Stimulated activated CD4-positive, alpha-beta T cell treated with anti-CD3 and anti-CD28 coated beads, TNF-alpha, amount 100 ng/mL, for 24 hours (primary cell): Measurements from ENCODE around the gene TMEM54.

ENCODE experiments used
- DNase-seq, 3 experiments: peaks; one replicate each; pipeline ENCODE4 v3.0.0-alpha.2; 2020; ENCODE audit warnings: low read depth in 3 of 3

TMEM54 gene

GRCh38 chr1:32864375-32865019, 36.7 kb downstream of the TMEM54 start:
- DNase-seq: no peak

GRCh38 chr1:32863881-32864245, 37.3 kb downstream of the TMEM54 start:
- no peak for DNase-seq

- DNase-seq: no peak
Observed at GRCh38 chr1:32863218-32863880, 37.8 kb downstream of the TMEM54 start.

GRCh38 chr1:32861904-32862695, 39.1 kb downstream of the TMEM54 start:
- no peak for DNase-seq

GRCh38 chr1:32860566-32860965, 40.6 kb downstream of the TMEM54 start:
- DNase-seq: no peak

- DNase-seq: no peak
Observed at GRCh38 chr1:32859915-32860314, 41.3 kb downstream of the TMEM54 start.

- DNase-seq: no peak
Observed at GRCh38 chr1:32858791-32859190, 42.4 kb downstream of the TMEM54 start.

- no peak for DNase-seq
Observed at GRCh38 chr1:32858136-32858535, 43.1 kb downstream of the TMEM54 start.

- no peak for DNase-seq
Observed at GRCh38 chr1:32855861-32856617, 45.1 kb downstream of the TMEM54 start.

- no peak for DNase-seq
Observed at GRCh38 chr1:32848354-32849063, 52.7 kb downstream of the TMEM54 start.
